Measurements from ENCODE around the gene ANKRD13D. TPM values are rescaled to one million over a fixed set of nuclear protein-coding genes. Genes with fewer than 3 reads are reported as not detected.

ANKRD13D gene
- total and polyA plus RNA-seq, 2 experiments from 2014 or later: 20.3 to 30.8 TPM

GRCh38 chr11:67301951-67302516, 12.9 kb downstream of the ANKRD13D start:
- H3K4me3 Mint-ChIP-seq: peak overlapping the region; percentile 75
- peak; percentile 48 for ATAC-seq
- no peaks in the 10 kb centered on the region for H3K36me3 ChIP-seq (ENCODE audit: insufficient read depth)
- peaks cover under 1% of the 10 kb centered on the region; the same call in 1 of the 3 replicates for H3K9me3 Mint-ChIP-seq
- peaks cover 7% of the 10 kb centered on the region for H3K36me3 Mint-ChIP-seq (ENCODE audit: low read depth)
- no peak for TF ChIP-seq JUNB (IDR thresholded peaks at IDR 0.05; ENCODE audit: unreplicated experiment)
- TF ChIP-seq NANOG (IDR thresholded peaks at IDR 0.05; ENCODE audit: borderline replicate concordance): no peak
- TF ChIP-seq EZH2phosphoT487 (IDR thresholded peaks at IDR 0.05; ENCODE audit: unreplicated experiment): no peak
- TF ChIP-seq ZNF114 (CRISPR knock-in tag; IDR thresholded peaks at IDR 0.05): no peak
- TF ChIP-seq CTCF (conservative IDR thresholded peaks at IDR 0.05; ENCODE audit: low read depth in 2 of 2): no peak
- no peak for TF ChIP-seq ZNF331 (CRISPR knock-in tag; IDR thresholded peaks at IDR 0.05; ENCODE audit: low read depth)
- TF ChIP-seq ZNF462 (CRISPR knock-in tag; IDR thresholded peaks at IDR 0.05): no peak
- TF ChIP-seq CREB1 (CRISPR knock-in tag; IDR thresholded peaks at IDR 0.05; ENCODE audit: low read depth): no peak
- no peak for TF ChIP-seq ETS1 (IDR thresholded peaks at IDR 0.05)
- no peak for TF ChIP-seq EZH2 (IDR thresholded peaks at IDR 0.05; ENCODE audit: low read depth, unreplicated experiment)
- TF ChIP-seq POLR2AphosphoS5 (IDR thresholded peaks at IDR 0.05; ENCODE audit: low read depth): no peak
- no peak for TF ChIP-seq REST (IDR thresholded peaks at IDR 0.05; ENCODE audit: unreplicated experiment)
- TF ChIP-seq STAT1 (IDR thresholded peaks at IDR 0.05; ENCODE audit: unreplicated experiment): no peak
- DNase-seq (ENCODE audit: low spot score): peak; percentile 83
- no peak overlapping the region for H3K27ac Mint-ChIP-seq
- H3K4me1 Mint-ChIP-seq: peaks cover 3% of the 10 kb centered on the region; the same call in 1 of the 3 replicates
- H3K4me1 ChIP-seq (ENCODE audit: insufficient read depth): peaks cover 15% of the 10 kb centered on the region; the same call in 1 of the 2 replicates
- H4K20me1 ChIP-seq (replicated peaks; ENCODE audit: insufficient read depth): no peaks in the 10 kb centered on the region
- peaks cover 13% of the 10 kb centered on the region for H3K27me3 Mint-ChIP-seq (ENCODE audit: insufficient read depth, low read depth, poor library complexity)
- H2AFZ ChIP-seq: peak overlapping the region; percentile 84; the same call in 1 of the 2 replicates
- no peaks in the 10 kb centered on the region for H3K9me2 ChIP-seq (ENCODE audit: insufficient read depth)
- H3K4me3 ChIP-seq: peak overlapping the region; percentile 87
- no peaks in the 10 kb centered on the region for H3K79me2 ChIP-seq (replicated peaks; ENCODE audit: insufficient read depth)
- no peaks in the 10 kb centered on the region for H3K27me3 ChIP-seq (ENCODE audit: insufficient read depth)
- peak overlapping the region; percentile 96 for H3K4me2 ChIP-seq
- peaks cover 4% of the 10 kb centered on the region; the same call in 1 of the 2 replicates for H3F3A ChIP-seq (replicated peaks; ENCODE audit: low read depth)
- peak overlapping the region; percentile 85 for H3K27ac ChIP-seq (ENCODE audit: low read depth)
